ENCODE data around the gene TNFAIP8L1. TPM values are rescaled to one million over a fixed set of nuclear protein-coding genes. Genes with fewer than 3 reads are reported as not detected.

The TNFAIP8L1 gene
- total RNA-seq, 1 donor from 2014 or later, result 0.64 TPM

- Histone ChIP-seq H3K4me3 (no peak overlapping the region), H3K9me3 (no peaks in the 10 kb centered on the region), H3K27ac (no peak overlapping the region), H3K27me3 (no peaks in the 10 kb centered on the region), H3K36me3 (peaks cover 90 to 98% of the 10 kb centered on the region in 2 donors), H3K4me1 (no peaks in the 10 kb centered on the region)
- no peak for TF ChIP-seq CTCF (IDR thresholded peaks at IDR 0.05)
- intact Hi-C loops (cut with DNase I), result no loop called here
- no peak for DNase-seq (ENCODE audit: low spot score in 2 of 2)
Measured at GRCh38 chr19:4690361-4690760, 51.0 kb downstream of the TNFAIP8L1 start.

- peaks cover 90 to 98% of the 10 kb centered on the region in 2 donors for H3K36me3 ChIP-seq
- no peak for DNase-seq (ENCODE audit: low spot score in 2 of 2)
- H3K4me1 ChIP-seq, result no peaks in the 10 kb centered on the region
- no peak for TF ChIP-seq CTCF (IDR thresholded peaks at IDR 0.05)
- no peaks in the 10 kb centered on the region for H3K9me3 ChIP-seq
- intact Hi-C loops (cut with DNase I), result no loop called here
- no peaks in the 10 kb centered on the region for H3K27me3 ChIP-seq
- H3K27ac ChIP-seq, result no peak overlapping the region
- H3K4me3 ChIP-seq, result no peak overlapping the region
Measured at GRCh38 chr19:4691373-4691772, 52.1 kb downstream of the TNFAIP8L1 start.

- no peak for DNase-seq (ENCODE audit: low spot score in 2 of 2)
- Histone ChIP-seq H3K4me3 (no peak overlapping the region), H3K4me1 (no peaks in the 10 kb centered on the region), H3K27ac (no peak overlapping the region), H3K9me3 (no peaks in the 10 kb centered on the region), H3K36me3 (peaks cover 90 to 98% of the 10 kb centered on the region in 2 donors), H3K27me3 (no peaks in the 10 kb centered on the region)
- TF ChIP-seq CTCF (IDR thresholded peaks at IDR 0.05), result no peak
- intact Hi-C loops (cut with DNase I), result no loop called here
Measured at GRCh38 chr19:4692251-4693077, 53.1 kb downstream of the TNFAIP8L1 start.

GRCh38 chr19:4693078-4693350 is 53.7 kb downstream of the TNFAIP8L1 start:
- no peak for TF ChIP-seq CTCF (IDR thresholded peaks at IDR 0.05)
- H3K27ac ChIP-seq, result no peak overlapping the region
- no peaks in the 10 kb centered on the region for H3K9me3 ChIP-seq
- intact Hi-C loops (cut with DNase I), result no loop called here
- H3K4me1 ChIP-seq, result no peaks in the 10 kb centered on the region
- H3K27me3 ChIP-seq, result no peaks in the 10 kb centered on the region
- peaks cover 90 to 99% of the 10 kb centered on the region in 2 donors for H3K36me3 ChIP-seq
- no peak for DNase-seq (ENCODE audit: low spot score in 2 of 2)
- no peak overlapping the region for H3K4me3 ChIP-seq

- no peak for TF ChIP-seq CTCF (IDR thresholded peaks at IDR 0.05)
- Histone ChIP-seq H3K9me3 (no peaks in the 10 kb centered on the region), H3K4me1 (no peaks in the 10 kb centered on the region), H3K4me3 (no peak overlapping the region), H3K36me3 (peaks cover 85 to 99% of the 10 kb centered on the region in 2 donors), H3K27ac (no peak overlapping the region), H3K27me3 (no peaks in the 10 kb centered on the region)
- intact Hi-C loops (cut with DNase I), result no loop called here
- DNase-seq (ENCODE audit: low spot score in 2 of 2), result no peak
Measured at GRCh38 chr19:4693471-4694121, 54.3 kb downstream of the TNFAIP8L1 start.

Data from ascending aorta (tissue), 2 donors.